ENCODE data around the gene SCO2. TPM values are rescaled to one million over a fixed set of nuclear protein-coding genes. Genes with fewer than 3 reads are reported as not detected.

The SCO2 gene
- total RNA-seq, 2 experiments from 2014 or later, result 1.1 to 2.1 TPM

GRCh38 chr22:50483977-50484853 is 41.2 kb downstream of the SCO2 start:
- intact Hi-C loops (cut with micrococcal nuclease), result no loop called here
- CTCF ChIA-PET, result interaction anchor here (0.6 to 1.0 kb wide), 5 partner anchors 11 to 156 kb away, joined by 3 to 4 read pairs (median 3); no protein-coding TSS in a partner anchor
- no peak for DNase-seq
- H3K36me3 Mint-ChIP-seq (ENCODE audit: low read depth), result no peaks in the 10 kb centered on the region
- H3K27ac Mint-ChIP-seq, result no peak overlapping the region
- no peak overlapping the region for H3K4me3 Mint-ChIP-seq
- H3K27me3 Mint-ChIP-seq (ENCODE audit: low read depth), result peaks cover 8% of the 10 kb centered on the region
- peaks cover 6% of the 10 kb centered on the region for H3K4me1 Mint-ChIP-seq (ENCODE audit: low read depth)
- H3K9me3 Mint-ChIP-seq, result no peaks in the 10 kb centered on the region

GRCh38 chr22:50483556-50483955 is 41.8 kb downstream of the SCO2 start:
- Mint-ChIP-seq H3K27ac (no peak overlapping the region), H3K36me3 (ENCODE audit: low read depth) (no peaks in the 10 kb centered on the region), H3K4me3 (no peak overlapping the region), H3K27me3 (ENCODE audit: low read depth) (peaks cover 8% of the 10 kb centered on the region), H3K9me3 (no peaks in the 10 kb centered on the region), H3K4me1 (ENCODE audit: low read depth) (peaks cover 6% of the 10 kb centered on the region)
- intact Hi-C loops (cut with micrococcal nuclease), result no loop called here
- CTCF ChIA-PET, result interaction anchor here (0.6 kb wide), 2 partner anchors 12 to 156 kb away, joined by 3 to 4 read pairs; no protein-coding TSS in a partner anchor
- no peak for DNase-seq

- H3K9me3 Mint-ChIP-seq, result no peaks in the 10 kb centered on the region
- peak overlapping the region; percentile 45 for H3K4me3 Mint-ChIP-seq
- no peaks in the 10 kb centered on the region for H3K36me3 Mint-ChIP-seq (ENCODE audit: low read depth)
- intact Hi-C loops (cut with micrococcal nuclease), result no loop called here
- CTCF ChIA-PET, result interaction anchor here (0.9 kb wide), 1 partner anchor 10 kb away, joined by 3 read pairs; no protein-coding TSS in a partner anchor
- no peak overlapping the region for H3K27ac Mint-ChIP-seq
- DNase-seq, result no peak
- H3K27me3 Mint-ChIP-seq (ENCODE audit: low read depth), result peaks cover 8% of the 10 kb centered on the region
- peaks cover 6% of the 10 kb centered on the region for H3K4me1 Mint-ChIP-seq (ENCODE audit: low read depth)
These were observed 42.3 kb downstream of the SCO2 start for GRCh38 chr22:50483106-50483505.

GRCh38 chr22:50482107-50483074 is 43.0 kb downstream of the SCO2 start:
- intact Hi-C loops (cut with micrococcal nuclease), result no loop called here
- CTCF ChIA-PET, result interaction anchor here (0.9 kb wide), 1 partner anchor 9 kb away, joined by 3 read pairs; no protein-coding TSS in a partner anchor

GRCh38 chr22:50481440-50482106 is 43.8 kb downstream of the SCO2 start, which contains the start of gene ADM2:
Gene ADM2, plus strand, starts transcription at chr22:50481543. Its CDS starts 305 bp downstream, at chr22:50481848.
- DNase-seq, result peak; percentile 81
- CTCF ChIA-PET, result no interaction called here
- Mint-ChIP-seq H3K27ac (no peak within 1 kb of the TSS), H3K36me3 (ENCODE audit: low read depth) (no peaks in the 10 kb centered on the region), H3K4me1 (ENCODE audit: low read depth) (peaks cover 7% of the 10 kb centered on the region), H3K9me3 (no peaks in the 10 kb centered on the region), H3K27me3 (ENCODE audit: low read depth) (peaks cover 8% of the 10 kb centered on the region), H3K4me3 (peak within 1 kb of the TSS; percentile 80)
- intact Hi-C loops (cut with micrococcal nuclease), result no loop called here

More at GRCh38 chr22:50482107-50483074, 43.0 kb downstream of the SCO2 start:
- Mint-ChIP-seq H3K36me3 (ENCODE audit: low read depth) (no peaks in the 10 kb centered on the region), H3K4me3 (peak overlapping the region; percentile 80), H3K4me1 (ENCODE audit: low read depth) (peaks cover 6% of the 10 kb centered on the region), H3K27me3 (ENCODE audit: low read depth) (peaks cover 8% of the 10 kb centered on the region), H3K27ac (no peak overlapping the region), H3K9me3 (no peaks in the 10 kb centered on the region)
- no peak for DNase-seq

- Mint-ChIP-seq H3K4me3 (peak overlapping the region; percentile 61), H3K27ac (no peak overlapping the region), H3K36me3 (ENCODE audit: low read depth) (no peaks in the 10 kb centered on the region), H3K27me3 (ENCODE audit: low read depth) (peaks cover 8% of the 10 kb centered on the region), H3K4me1 (ENCODE audit: low read depth) (peaks cover 6% of the 10 kb centered on the region), H3K9me3 (no peaks in the 10 kb centered on the region)
- CTCF ChIA-PET, result no interaction called here
- no peak for DNase-seq
- intact Hi-C loops (cut with micrococcal nuclease), result no loop called here
These were observed 44.4 kb downstream of the SCO2 start for GRCh38 chr22:50481045-50481439.

GRCh38 chr22:50479721-50480120 is 45.7 kb downstream of the SCO2 start:
- CTCF ChIA-PET, result interaction anchor here (1.1 kb wide), 1 partner anchor 9 kb away, joined by 4 read pairs; no protein-coding TSS in a partner anchor
- Mint-ChIP-seq H3K9me3 (no peaks in the 10 kb centered on the region), H3K27ac (no peak overlapping the region), H3K27me3 (ENCODE audit: low read depth) (peaks cover 8% of the 10 kb centered on the region), H3K4me1 (ENCODE audit: low read depth) (peaks cover 5% of the 10 kb centered on the region), H3K36me3 (ENCODE audit: low read depth) (no peaks in the 10 kb centered on the region), H3K4me3 (peak overlapping the region; percentile 61)
- intact Hi-C loops (cut with micrococcal nuclease), result loop anchor here (10.0 kb wide), 1 partner anchor 235 kb away; the partner anchor contains the start of gene TUBGCP6
- DNase-seq, result no peak

- no peak overlapping the region for H3K27ac Mint-ChIP-seq
- no peak overlapping the region for H3K4me3 Mint-ChIP-seq
- no peaks in the 10 kb centered on the region for H3K36me3 Mint-ChIP-seq (ENCODE audit: low read depth)
- DNase-seq, result no peak
- H3K27me3 Mint-ChIP-seq (ENCODE audit: low read depth), result peaks cover 8% of the 10 kb centered on the region
- no peaks in the 10 kb centered on the region for H3K9me3 Mint-ChIP-seq
- H3K4me1 Mint-ChIP-seq (ENCODE audit: low read depth), result peaks cover 18% of the 10 kb centered on the region
- intact Hi-C loops (cut with micrococcal nuclease), result loop anchor here (10.0 kb wide), 1 partner anchor 233 kb away; the partner anchor contains the start of gene TUBGCP6
- CTCF ChIA-PET, result no interaction called here
These were observed 47.5 kb downstream of the SCO2 start for GRCh38 chr22:50477923-50478322.

GRCh38 chr22:50476868-50477267 is 48.5 kb downstream of the SCO2 start:
- Mint-ChIP-seq H3K27ac (peak overlapping the region; percentile 60), H3K4me1 (ENCODE audit: low read depth) (peaks cover 28% of the 10 kb centered on the region)
- intact Hi-C loops (cut with micrococcal nuclease), result loop anchor here (10.0 kb wide), 1 partner anchor 232 kb away; the partner anchor contains the start of gene TUBGCP6

GRCh38 chr22:50475652-50476002 is 49.8 kb downstream of the SCO2 start:
- peak overlapping the region; percentile 62 for H3K4me3 Mint-ChIP-seq
- DNase-seq, result no peak
- CTCF ChIA-PET, result no interaction called here
- H3K27me3 Mint-ChIP-seq (ENCODE audit: low read depth), result peaks cover 8% of the 10 kb centered on the region
- intact Hi-C loops (cut with micrococcal nuclease), result loop anchor here (2.0 to 10.0 kb wide), 3 partner anchors 23 to 231 kb away; partner anchors contain the start of genes LMF2 and TUBGCP6
- no peaks in the 10 kb centered on the region for H3K36me3 Mint-ChIP-seq (ENCODE audit: low read depth)
- no peak overlapping the region for H3K27ac Mint-ChIP-seq
- peaks cover 41% of the 10 kb centered on the region for H3K4me1 Mint-ChIP-seq (ENCODE audit: low read depth)
- no peaks in the 10 kb centered on the region for H3K9me3 Mint-ChIP-seq

More at GRCh38 chr22:50476868-50477267, 48.5 kb downstream of the SCO2 start:
- CTCF ChIA-PET, result interaction anchor here (0.6 kb wide), 1 partner anchor 49 kb away, joined by 4 read pairs; the partner anchor contains the start of gene SCO2
- Mint-ChIP-seq H3K36me3 (ENCODE audit: low read depth) (no peaks in the 10 kb centered on the region), H3K27me3 (ENCODE audit: low read depth) (peaks cover 8% of the 10 kb centered on the region), H3K4me3 (no peak overlapping the region), H3K9me3 (no peaks in the 10 kb centered on the region)
- no peak for DNase-seq
